Thymus (tissue), 11 donors: Measurements from ENCODE around the gene TMPRSS9. TPM values are rescaled to one million over a fixed set of nuclear protein-coding genes. Genes with fewer than 3 reads are reported as not detected.

Experiments
- DNase-seq, 9 donors: peaks; one replicate each; pipeline ENCODE4 v3.0.0-alpha.2; 2013; ENCODE audit warnings: low spot score in 9 of 9, low read depth in 6 of 9, missing footprints in 1 of 9
- H3K27ac ChIP-seq, 2 donors: one replicate each; pipeline ENCODE4 v1.5.1; 2013; ENCODE audit warnings: control low read depth in 1 of 2, low read depth in 1 of 2, low read length in 1 of 2, mild to moderate bottlenecking in 1 of 2, moderate library complexity in 1 of 2
- H3K27me3 ChIP-seq, 2 donors: one replicate each; pipeline ENCODE4 v1.5.1; 2013; ENCODE audit warnings: low read length in 1 of 2; ENCODE audit not compliant: control insufficient read depth in 2 of 2, insufficient read depth in 1 of 2
- H3K36me3 ChIP-seq, 2 donors: one replicate each; pipeline ENCODE4 v1.5.1; 2013; ENCODE audit warnings: low read length in 1 of 2, mild to moderate bottlenecking in 1 of 2, moderate library complexity in 1 of 2; ENCODE audit not compliant: control insufficient read depth in 2 of 2, insufficient read depth in 2 of 2
- H3K4me1 ChIP-seq, 2 donors: one replicate each; pipeline ENCODE4 v1.5.1; 2013; ENCODE audit warnings: low read length in 2 of 2; ENCODE audit not compliant: control insufficient read depth in 2 of 2, insufficient read depth in 2 of 2
- H3K4me3 ChIP-seq, 2 donors: one replicate each; pipeline ENCODE4 v1.5.1; 2013; ENCODE audit warnings: low read length in 2 of 2, control low read depth in 1 of 2, mild to moderate bottlenecking in 1 of 2
- H3K9me3 ChIP-seq, 2 donors: one replicate each; pipeline ENCODE4 v1.5.1; 2013; ENCODE audit warnings: low read length in 1 of 2, mild to moderate bottlenecking in 1 of 2; ENCODE audit not compliant: control insufficient read depth in 2 of 2, insufficient read depth in 1 of 2
- WGBS: extraction: QIAGEN DNeasy Blood & Tissue Kit; methylation state at CpG from one replicate; pipeline ENCODE4 v1.1.7; 2013; 5-methylcytosine and 5-hydroxymethylcytosine counted together
- polyA plus RNA-seq: library from polyadenylated mRNA; stranded (reverse); fragments of 200-250 nt; gene quantifications from one replicate; pipeline ENCODE4 v1.2.3, GENCODE V29; 2013
- total RNA-seq: library from RNA; stranded (reverse); fragments of 120-200 nt; gene quantifications from one replicate; pipeline ENCODE4 v1.2.4, GENCODE V29; 2013
- donor health status: healthy.

TMPRSS9 gene
- total and polyA plus RNA-seq, 2 donors: 0.09 to 0.18 TPM

GRCh38 chr19:2333027-2333806 is 26.8 kb upstream of the TMPRSS9 start:
- no peak for DNase-seq

DNA sequence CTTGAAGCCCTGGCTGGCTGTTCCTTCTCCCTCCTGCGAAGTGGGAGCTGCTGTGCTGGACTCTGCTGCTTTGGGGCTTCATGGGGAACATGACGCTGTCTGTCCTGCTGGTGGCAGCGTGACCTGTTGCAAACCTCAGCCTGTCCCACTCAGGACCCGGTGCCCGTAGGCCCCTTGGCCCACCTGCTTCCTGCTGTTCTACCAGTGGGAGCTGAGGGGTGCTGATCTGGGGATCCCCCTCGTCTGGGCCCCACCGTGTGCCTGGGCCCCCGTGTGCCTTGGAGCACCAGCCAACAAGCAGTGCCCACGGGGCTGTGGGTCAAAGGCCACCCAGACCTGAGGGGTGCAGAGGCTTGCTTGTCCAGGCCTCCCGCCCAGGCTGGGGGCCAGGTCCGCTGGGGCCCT is 26.3 kb upstream of the TMPRSS9 start:
- 53% methylated on average over 11 of the region's 11 CpGs for WGBS
- Histone ChIP-seq H3K27me3 (no peaks in the 10 kb centered on the region), H3K4me3 (no peak overlapping the region), H3K9me3 (peaks cover 1 to 29% of the 10 kb centered on the region in 2 donors), H3K36me3 (peaks cover 6 to 18% of the 10 kb centered on the region in 2 donors), H3K27ac (no peak overlapping the region), H3K4me1 (peaks cover 28 to 50% of the 10 kb centered on the region in 2 donors)
- no peak for DNase-seq

More at GRCh38 chr19:2333027-2333806, 26.8 kb upstream of the TMPRSS9 start:
- Histone ChIP-seq H3K4me3 (no peak overlapping the region), H3K36me3 (peaks cover 5 to 12% of the 10 kb centered on the region in 2 donors), H3K9me3 (peaks cover 1 to 29% of the 10 kb centered on the region in 2 donors), H3K4me1 (peaks cover 28 to 51% of the 10 kb centered on the region in 2 donors), H3K27ac (peak overlapping the region in 1 of 2 donors; percentile 52), H3K27me3 (no peaks in the 10 kb centered on the region)
- WGBS: 28% methylated on average over 27 of the region's 27 CpGs

DNA sequence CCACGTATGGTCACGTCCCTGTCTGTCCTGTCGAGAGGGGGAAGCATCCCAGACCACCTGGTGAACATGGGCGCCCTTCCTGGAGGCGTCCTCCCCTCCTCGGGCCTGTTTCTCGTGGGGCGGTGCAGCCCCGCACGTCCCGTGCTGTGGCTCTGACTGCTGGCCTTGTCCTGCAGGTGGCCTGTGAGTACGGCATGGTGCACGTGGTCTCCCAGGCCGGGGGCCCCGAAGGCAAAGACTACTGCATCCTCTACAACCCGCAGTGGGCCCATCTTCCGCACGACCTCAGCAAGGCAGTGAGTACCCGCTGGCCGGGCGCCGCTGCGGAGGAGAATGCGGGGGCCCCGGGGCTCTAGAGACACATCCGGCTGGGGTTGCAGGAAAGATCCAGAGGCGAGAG is 25.6 kb upstream of the TMPRSS9 start:
- no peaks in the 10 kb centered on the region for H3K27me3 ChIP-seq
- 98% methylated on average over 27 of the region's 27 CpGs for WGBS
- H3K9me3 ChIP-seq: peaks cover 1 to 29% of the 10 kb centered on the region in 2 donors
- H3K27ac ChIP-seq: no peak overlapping the region
- peaks cover 24 to 44% of the 10 kb centered on the region in 2 donors for H3K4me1 ChIP-seq
- no peak overlapping the region for H3K4me3 ChIP-seq
- DNase-seq: no peak
- peaks cover 13 to 24% of the 10 kb centered on the region in 2 donors for H3K36me3 ChIP-seq

- Histone ChIP-seq H3K27ac (no peak overlapping the region), H3K4me1 (peaks cover 19 to 37% of the 10 kb centered on the region in 2 donors), H3K9me3 (peaks cover 1 to 29% of the 10 kb centered on the region in 2 donors), H3K4me3 (no peak overlapping the region), H3K27me3 (no peaks in the 10 kb centered on the region), H3K36me3 (peaks cover 17 to 32% of the 10 kb centered on the region in 2 donors)
- WGBS: 98% methylated on average over 26 of the region's 26 CpGs
- DNase-seq: no peak
These were observed 24.8 kb upstream of the TMPRSS9 start for GRCh38 chr19:2334986-2335846.

GRCh38 chr19:2335848-2336247 is 24.2 kb upstream of the TMPRSS9 start:
- DNase-seq: no peak
- 99% methylated on average over 3 of the region's 3 CpGs for WGBS
- H3K27me3 ChIP-seq: no peaks in the 10 kb centered on the region
- H3K36me3 ChIP-seq: peaks cover 23 to 38% of the 10 kb centered on the region in 2 donors
- H3K27ac ChIP-seq: no peak overlapping the region
- H3K9me3 ChIP-seq: peaks cover 1 to 29% of the 10 kb centered on the region in 2 donors
- no peak overlapping the region for H3K4me3 ChIP-seq
- H3K4me1 ChIP-seq: peaks cover 19 to 31% of the 10 kb centered on the region in 2 donors

- Histone ChIP-seq H3K9me3 (peaks cover 1 to 28% of the 10 kb centered on the region in 2 donors), H3K36me3 (peaks cover 32 to 47% of the 10 kb centered on the region in 2 donors), H3K27me3 (no peaks in the 10 kb centered on the region), H3K4me1 (peaks cover 18 to 26% of the 10 kb centered on the region in 2 donors), H3K27ac (no peak overlapping the region), H3K4me3 (no peak overlapping the region)
- no peak for DNase-seq
- WGBS: 96% methylated on average over 33 of the region's 33 CpGs
These were observed 23.3 kb upstream of the TMPRSS9 start for GRCh38 chr19:2336528-2337328.

DNA sequence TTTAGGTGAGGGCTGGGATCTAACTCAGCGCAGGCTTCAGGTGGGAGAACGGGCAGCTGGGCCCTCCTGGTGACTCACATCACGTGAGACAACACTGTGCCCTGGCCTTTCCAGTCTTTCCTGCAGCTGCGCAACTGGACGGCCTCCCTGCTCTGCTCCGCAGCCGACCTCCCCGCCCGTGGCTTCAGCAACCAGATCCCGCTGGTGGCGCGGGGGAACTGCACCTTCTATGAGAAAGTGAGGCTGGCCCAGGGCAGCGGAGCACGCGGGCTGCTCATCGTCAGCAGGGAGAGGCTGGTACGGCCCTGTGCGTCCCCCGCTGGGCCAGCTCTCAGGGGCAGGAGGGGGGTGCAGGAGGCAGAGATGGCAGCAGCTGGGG is 22.7 kb upstream of the TMPRSS9 start:
- H3K9me3 ChIP-seq: peaks cover 1 to 25% of the 10 kb centered on the region in 2 donors
- no peak overlapping the region for H3K27ac ChIP-seq
- H3K4me3 ChIP-seq: no peak overlapping the region
- H3K4me1 ChIP-seq: peaks cover 13 to 20% of the 10 kb centered on the region in 2 donors
- DNase-seq: no peak
- H3K36me3 ChIP-seq: peaks cover 36 to 52% of the 10 kb centered on the region in 2 donors
- H3K27me3 ChIP-seq: no peaks in the 10 kb centered on the region
- WGBS: 91% methylated on average over 19 of the region's 19 CpGs

- no peak overlapping the region for H3K27ac ChIP-seq
- H3K4me3 ChIP-seq: no peak overlapping the region
- peaks cover 1 to 25% of the 10 kb centered on the region in 2 donors for H3K9me3 ChIP-seq
- H3K36me3 ChIP-seq: peaks cover 40 to 59% of the 10 kb centered on the region in 2 donors
- DNase-seq: no peak
- H3K4me1 ChIP-seq: peaks cover 9 to 13% of the 10 kb centered on the region in 2 donors
- WGBS: 98% methylated on average over 21 of the region's 21 CpGs
- H3K27me3 ChIP-seq: no peaks in the 10 kb centered on the region
These were observed 21.9 kb upstream of the TMPRSS9 start for GRCh38 chr19:2338055-2338615.
